NCI-H2107 treated with DMSO at 0.1 percent for 48 hours (cell line): ENCODE results near the gene HMMR.
"Not testable (repeated sequence)": the region's sequence is repeated elsewhere in the genome, so short reads cannot be mapped to it uniquely, and the experiment has no call there.

Experiments used
- DNase-seq: peaks from one replicate; lab custom pipeline; 2025; ENCODE audit not compliant: unreplicated experiment; lab: John Stamatoyannopoulos, UW

The HMMR gene

DNA sequence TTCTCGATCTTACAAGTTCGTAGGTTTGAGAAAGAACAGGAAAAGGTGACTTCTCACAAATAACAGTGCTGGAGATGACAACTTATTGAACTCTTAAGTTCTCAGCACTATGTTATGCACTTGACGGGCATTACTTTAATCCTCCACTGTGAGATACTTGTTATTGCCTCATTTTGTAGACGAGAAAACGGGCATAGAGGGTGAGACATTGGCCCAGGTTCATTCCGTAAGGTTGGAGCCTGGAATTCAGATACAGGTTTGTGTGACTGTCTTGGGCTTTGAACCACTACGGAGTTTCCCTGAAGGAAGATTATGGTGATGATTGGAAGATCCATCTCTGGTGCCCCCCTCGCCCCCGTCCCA, 45.6 kb downstream of the HMMR start:
- DNase-seq, result no peak

DNA sequence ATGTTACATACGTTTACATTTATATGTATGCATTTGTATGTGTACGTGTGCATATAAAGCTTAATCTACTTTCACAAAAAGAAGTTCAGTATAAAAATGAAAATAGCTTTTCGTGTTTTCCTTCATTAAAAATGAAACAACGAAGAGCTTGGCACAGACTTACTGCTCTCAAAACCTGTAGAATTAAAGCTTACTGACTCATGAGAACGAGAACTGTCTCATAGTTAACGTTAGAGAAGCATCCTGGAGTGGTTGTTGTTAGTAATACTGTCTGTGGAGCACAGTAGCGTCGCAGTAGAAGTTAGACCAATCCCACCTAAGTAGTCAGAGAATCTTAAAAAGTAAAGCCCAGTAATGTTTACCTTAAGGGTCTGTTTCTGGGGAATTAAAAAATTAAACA, 46.3 kb downstream of the HMMR start:
- no peak for DNase-seq

DNA sequence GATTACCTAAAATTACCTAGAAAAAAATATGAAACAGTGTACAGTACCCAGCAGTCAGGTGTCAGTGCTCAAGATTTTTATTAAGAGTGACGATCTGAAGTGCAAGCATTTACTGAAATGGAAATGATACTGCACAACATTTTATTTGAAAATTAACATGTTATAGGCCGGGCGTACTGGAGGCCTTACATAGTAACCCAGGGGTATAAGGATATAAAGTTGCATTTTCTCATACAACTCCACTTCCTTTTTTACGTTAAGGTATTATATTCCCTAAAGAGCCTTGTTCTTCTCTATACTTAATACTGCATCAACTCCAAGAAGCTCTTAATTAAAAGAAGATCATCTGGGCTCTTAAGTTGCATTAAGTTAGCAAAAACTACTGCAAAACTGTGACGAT, 48.3 kb downstream of the HMMR start:
- no peak for DNase-seq

DNA sequence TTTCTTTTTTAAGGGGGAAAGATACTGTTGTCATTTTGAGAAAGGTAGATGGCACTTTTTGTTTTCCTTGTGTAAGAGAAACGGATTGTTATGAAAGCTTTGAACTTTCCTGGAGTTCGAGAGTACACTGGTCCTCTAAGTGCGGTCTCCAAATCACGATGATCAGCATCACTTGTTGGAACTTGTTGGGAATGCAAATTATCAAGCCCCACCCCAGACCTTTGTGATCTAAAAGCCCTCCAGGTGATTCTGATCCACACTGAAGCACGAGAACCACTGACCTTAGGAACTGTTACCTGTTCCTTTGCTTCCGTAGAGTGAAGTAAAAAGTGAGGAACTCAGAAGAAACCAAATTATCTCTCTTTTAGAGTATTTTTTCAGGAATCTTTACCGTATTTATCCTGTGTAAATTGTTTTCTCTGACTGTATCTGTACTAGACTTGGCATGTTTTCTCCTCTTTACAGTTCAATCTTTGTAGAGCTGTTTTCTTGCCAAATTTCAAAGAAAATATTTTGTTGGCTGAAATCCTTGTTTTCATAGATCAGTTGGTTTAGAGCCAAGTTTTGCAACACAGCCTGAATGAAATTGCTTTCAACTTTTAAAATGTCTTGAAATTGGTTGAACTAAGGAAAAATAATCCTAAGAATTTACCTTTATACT, 49.0 kb downstream of the HMMR start:
- DNase-seq, result no peak

DNA sequence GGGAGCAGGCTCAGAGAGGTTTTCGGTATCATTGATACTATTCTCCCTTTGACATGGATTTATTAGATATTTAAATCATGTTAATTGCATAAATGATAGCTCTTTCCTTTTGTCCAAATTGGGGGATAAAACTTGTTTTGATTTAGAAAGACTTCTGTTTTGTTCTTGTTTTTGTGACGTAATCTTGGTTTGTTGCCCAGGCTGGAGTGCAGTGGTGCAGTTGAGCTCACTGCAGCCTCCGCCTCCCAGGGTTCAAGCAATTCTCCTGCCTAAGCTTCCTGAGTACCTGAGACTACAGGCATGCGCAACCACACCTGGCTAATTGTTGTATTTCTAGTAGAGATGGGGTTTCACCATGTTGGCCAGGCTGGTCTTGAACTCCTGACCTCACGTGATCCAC, 52.1 kb downstream of the HMMR start:
- DNase-seq, result no peak

DNA sequence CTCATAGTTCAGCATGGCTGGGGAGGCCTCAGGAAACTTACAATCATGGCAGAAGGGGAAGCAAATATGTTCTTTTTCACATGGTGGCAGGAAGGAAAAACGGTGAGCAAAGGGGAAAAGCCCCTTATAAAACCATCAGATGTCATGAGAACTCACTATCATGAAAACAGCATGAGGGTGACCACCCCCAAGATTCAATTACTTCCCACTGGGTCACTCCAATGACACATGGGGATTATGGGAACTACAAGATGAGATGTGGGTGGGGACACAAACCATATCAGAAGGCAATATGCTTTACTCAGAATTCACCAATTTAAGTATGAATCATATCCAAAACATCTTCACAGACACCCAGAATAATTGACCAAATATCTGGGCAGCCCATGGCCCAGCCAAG, 64.7 kb downstream of the HMMR start:
- DNase-seq, result no peak

DNA sequence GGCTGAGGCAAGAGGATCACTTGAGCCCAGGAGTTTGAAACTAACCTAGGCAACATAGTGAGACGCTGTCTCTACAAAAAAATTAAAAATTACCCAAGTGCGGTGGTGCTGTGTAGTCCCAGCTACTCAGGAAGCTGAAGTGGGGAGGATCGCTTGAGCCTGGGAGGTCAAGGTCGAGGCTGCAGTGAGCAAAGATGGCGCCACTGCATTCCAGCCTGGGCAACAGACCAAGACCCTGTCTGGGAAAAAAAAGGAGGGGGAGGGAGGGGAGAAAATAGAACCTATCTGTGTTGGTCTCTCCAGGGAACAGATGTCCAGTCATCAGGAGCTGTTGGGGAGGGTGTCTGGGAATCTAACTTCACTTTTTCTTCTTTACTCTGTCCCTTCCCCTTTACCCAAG, 69.3 kb downstream of the HMMR start:
- no peak for DNase-seq

DNA sequence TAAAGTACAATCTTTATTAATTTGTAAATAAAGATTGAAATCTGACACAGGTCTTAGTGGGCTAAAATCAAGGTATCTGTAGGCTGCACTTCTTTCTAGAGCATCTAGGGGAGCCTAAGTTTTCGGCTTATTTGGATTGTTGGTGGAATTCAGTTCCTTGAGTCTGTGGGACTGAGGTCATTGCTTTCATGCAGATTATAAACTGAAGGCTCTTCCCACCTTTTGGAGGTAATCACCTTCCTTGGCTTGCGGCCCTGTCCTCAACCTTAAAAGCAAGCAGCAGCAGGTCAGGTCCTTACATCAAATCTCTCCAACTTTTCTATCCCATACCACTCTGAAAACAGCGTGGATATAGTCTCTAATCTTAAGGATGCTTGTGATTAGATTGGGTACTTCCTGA, 70.8 kb downstream of the HMMR start:
- no peak for DNase-seq

DNA sequence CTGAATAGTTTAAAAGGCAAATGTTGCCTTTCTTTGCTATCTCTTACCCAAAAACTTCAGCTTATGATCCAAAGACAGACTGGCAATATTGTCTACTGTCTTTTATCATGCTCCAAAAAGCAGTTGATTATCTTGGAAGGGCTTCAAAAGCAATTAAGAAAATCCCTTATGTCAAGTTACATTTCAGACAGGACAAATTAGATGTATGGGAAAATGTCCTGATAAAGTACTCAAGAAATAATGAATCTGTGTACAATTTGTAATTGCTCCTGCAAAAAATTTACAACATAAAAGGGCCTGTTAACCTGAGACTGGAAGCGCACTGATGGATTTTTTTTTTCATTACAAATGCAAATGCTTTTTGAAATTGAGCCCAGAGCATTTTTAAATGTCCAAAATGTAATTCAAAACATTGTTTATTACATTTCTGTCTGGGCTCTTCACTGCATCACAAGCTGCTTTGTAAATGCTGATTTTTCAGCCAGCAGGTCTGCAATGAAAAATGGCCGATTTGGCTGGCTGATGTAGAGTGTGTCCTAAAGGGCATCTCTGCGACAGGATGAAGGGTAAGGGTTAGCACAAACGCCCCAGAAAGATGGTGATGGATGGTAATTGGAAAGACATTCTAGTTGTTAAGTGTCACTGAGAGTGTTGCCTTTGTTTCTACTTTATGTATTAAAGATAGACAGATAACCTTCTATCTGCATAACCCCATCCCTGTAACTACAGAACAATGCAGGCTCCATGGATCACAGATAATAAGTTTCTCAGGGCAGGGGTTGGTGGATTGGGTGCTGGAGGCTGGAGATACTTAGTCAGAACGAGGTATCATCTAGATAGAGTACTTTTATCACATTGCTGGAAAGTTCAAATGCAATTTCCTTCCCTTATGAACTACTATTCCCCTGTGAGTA, 72.0 kb downstream of the HMMR start:
- DNase-seq, result no peak

DNA sequence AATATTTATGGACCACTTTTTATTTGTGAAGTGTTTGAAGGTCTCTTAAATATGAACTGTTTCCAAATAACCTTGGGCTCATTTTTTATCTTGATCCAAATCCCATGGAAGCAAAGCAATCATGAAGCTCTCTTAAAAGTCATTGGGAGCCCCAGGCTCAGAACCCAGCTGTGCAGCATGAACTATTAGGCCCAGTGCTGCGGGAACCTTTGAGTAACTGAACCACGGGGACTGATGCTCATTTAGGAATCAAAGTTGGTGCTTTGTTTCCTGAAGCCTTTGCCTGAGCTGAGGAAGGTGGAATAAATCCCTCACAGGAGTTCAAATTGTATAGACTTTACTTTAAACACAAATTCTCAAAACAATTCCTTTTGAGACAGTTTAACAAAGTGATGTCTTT, 72.8 kb downstream of the HMMR start:
- DNase-seq, result no peak

DNA sequence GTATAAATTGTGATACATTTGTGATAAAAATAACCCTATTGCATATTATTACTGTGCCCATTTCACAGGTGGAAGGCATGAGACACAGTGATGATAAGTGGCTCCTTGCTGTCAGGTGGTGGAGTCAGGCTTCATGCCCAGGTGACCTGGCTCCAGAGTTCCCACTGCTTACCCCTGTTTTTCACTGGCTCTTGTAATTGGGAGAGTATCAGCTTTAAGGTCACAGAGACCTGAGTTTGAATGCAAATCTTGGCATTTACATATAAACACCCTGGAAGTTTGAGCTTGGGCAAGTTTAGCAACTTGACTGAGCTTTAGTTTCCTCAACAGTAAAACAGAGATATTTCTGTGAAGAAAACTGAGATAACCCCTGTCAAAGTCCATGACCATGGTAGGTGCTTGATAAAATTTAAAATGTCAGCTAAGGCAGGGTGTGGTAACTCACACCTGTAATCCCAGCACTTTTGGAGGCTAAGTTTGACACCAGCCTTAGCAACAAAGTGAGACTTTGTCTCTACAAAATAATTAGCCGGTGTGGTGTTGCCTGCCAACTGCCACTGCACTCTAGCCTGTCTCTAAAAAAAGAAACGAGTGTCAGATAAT, 74.2 kb downstream of the HMMR start:
- DNase-seq, result no peak

DNA sequence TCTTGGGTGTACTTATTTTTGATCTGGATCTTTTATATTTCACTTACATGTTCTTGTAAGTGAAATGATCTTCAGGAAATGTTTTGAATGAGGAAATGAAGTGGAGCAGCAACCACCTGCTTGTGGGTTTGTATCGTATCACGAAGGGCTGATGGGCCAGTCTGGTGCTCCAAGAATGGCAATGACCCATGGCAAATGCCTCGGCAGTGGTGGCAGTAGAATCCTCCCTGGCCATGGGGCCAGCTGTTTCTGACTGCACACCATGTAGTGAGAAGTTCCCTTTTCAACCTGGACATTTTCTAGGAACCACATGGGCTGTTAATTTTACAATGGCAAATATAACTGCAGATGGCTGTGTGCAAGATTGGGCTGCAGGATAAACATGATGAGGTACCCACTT, 74.9 kb downstream of the HMMR start:
- DNase-seq, result no peak

DNA sequence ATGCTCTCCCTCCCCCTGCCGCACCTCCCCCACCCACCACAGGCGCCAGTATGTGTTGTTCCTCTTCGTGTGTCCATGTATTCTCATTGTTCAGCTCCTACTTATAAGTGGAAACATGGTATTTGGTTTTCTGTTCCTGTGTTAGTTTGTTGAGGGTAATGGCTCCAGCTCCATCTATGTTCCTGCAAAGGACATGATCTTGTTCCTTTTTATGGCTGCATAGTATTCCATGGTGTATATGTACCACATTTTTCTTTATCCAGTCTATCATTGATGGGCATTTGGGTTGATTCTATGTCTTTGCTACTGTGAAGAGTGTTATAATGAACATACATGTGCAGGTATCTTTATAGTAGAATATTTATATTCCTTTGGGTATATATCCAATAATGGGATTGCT, 76.0 kb downstream of the HMMR start:
- not testable (repeated sequence) for DNase-seq

DNA sequence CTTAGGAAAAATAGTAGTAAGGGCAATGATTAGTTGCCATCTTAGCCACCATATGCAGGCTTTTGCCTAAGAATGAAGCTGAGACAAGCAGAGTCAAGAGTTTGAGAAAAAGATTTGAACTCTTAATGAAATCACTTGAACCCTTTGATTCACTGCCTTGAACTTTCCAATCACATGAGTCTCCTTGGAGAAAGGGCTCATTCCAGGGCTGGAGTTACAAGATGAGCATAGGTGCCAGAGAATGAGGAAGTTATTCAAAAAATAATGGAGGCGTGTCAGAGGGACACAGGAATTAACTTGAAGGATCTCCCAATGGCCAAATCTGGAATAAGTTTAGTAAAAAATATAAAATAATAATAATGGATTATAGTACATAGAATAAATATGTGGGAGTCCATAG, 80.3 kb downstream of the HMMR start:
- no peak for DNase-seq
